HG02943 (cell line): Measurements from ENCODE around the gene GLG1.
"Not testable (repeated sequence)": the region's sequence is repeated elsewhere in the genome, so short reads cannot be mapped to it uniquely, and the experiment has no call there.

Experiments used
- ATAC-seq: cut with Tn5 transposase; IDR thresholded peaks from one replicate; pipeline ENCODE4 v1.9.1; 2021; ENCODE audit warnings: mild to moderate bottlenecking, low read depth, moderate library complexity; ENCODE audit not compliant: unreplicated experiment

GLG1 gene

DNA sequence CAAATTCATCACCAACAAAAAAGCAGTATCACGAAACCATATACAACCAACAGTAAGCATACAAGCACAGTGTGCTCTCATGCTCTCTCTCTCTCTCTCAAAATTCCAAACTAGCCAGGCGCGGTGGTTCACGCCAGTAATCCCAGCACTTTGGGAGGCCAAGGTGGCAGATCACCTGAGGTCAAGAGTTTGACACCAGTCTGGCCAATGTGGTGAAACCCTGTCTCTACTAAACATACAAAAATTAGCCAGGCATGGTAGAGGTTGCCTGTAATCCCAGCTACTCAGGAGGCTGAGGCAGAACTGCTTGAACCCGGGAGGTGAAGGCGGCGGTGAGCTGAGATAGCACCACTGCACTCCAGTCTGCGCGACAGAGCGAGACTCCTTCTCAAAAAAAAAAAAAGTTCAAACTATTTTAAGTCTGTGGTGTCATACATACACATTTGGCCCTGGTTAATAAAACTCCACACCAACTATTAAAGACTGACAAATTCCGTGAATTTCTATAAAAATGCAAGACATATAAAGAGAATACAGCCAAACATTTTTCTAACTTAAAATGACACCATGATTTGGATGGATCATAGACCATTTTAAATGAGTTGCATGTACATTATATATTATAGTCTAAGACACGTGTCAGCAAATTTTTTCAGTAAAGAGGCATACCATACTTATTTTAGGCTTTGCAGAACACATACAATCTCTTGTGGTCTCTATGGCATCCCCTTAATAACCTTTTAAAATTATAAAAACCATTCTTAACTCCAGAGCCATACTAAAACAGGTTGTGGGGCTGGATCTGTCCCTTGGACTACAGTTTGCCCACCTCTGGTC is 30.9 kb downstream of the GLG1 start:
- ATAC-seq, result no peak

DNA sequence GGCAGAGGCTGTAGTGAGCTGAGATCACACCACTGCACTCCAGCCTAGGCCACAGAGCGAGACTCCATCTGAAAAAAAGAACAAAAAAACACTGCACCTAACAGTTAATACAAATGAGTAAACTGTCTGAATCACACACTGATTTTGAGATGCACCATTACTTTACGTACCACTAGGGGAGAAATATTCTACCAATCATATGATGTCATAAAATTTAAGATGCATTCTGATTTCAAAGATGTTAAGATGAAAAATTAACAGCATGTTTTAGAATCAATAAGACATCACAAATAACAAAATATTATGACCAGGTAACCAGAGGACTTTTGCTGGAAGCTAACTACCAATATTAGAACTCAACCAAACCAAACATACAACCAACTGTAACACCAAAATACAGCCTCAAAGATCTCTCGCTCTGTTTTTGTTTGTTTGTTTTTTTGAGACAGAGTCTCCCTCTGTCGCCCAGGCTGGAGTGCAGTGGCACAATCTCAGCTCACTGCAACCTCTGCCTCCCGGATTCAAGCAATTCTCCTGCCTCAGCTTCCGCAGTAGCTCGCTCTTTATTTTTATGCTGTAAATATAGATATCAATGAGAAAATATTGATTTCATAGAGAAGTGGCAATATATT is 31.6 kb downstream of the GLG1 start:
- ATAC-seq, result no peak

DNA sequence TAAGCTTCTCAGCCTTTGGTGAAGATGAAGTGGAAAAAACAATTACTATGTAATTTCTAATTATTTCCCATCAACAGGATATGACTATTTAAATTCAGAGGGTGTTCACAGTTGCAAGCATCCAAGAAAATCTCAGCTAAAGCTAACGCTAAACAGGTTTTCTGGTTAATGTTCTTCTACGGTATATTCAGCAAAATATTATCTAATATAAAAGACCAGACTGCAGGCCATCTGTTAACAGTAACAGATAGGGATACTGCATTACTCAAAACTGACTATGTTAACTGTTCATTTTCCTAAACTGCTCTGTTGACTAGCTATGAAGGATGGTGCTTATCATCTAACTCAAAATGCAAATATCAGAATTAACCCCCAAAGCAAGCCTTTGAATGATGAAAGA is 32.8 kb downstream of the GLG1 start:
- no peak for ATAC-seq

DNA sequence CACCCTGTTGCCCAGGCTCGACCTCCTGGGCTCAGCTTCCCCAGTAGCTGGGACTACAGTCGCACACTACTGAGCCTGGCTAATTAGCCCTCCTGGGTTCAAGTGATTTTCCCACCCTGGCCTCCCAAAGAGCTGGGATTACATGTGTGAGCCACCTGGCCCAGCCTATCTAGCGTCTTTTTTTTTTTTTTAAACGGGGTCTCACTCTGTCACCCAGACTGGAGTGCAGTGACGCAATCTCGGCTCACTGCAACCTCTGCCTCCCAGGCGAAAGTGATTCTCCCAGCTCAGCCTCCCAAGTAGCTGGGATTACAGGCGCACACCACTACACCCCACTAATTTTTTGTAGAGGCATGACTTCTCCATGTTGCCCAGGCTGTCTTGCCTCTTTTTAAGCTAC is 33.3 kb downstream of the GLG1 start:
- no peak for ATAC-seq

DNA sequence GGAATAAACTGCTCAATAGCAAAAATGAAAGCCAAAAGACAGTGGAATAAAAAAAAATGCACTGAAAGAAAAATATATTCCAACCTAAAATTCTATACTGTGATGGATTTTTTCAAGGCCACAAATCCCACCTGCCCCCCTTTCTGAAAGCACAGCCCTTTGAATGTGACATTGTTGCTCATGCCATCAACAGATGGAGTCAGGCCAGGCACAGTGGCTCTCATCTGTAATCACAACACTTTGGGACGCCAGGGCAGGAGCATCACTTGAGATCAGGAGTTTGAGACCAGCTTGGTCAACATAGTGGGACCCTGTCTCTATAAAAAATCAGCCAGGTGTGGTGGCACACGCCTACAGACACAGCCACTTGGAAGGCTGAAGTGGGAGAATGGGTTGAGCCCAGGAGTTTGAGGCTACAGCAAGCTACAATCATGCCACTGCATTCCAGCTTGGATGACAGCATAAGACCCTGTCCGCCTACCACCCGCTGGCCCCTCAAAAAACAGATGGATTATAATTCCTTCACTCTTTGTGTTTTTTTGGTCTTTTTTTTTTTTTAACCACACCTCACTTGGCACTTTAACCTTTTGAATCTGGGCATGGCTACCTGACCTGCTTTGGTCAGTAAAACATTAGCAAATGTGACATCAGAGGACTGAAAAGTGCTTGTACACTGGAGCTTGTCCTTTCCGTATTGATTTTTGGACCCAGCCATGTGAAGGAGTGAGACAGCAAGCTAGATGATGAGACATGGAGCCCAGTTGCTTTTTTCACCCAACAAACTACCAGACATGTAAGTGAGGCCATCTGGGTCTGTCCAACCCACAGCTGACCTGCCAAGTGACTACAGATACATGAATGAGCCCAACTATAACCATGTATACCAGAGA is 36.3 kb downstream of the GLG1 start:
- ATAC-seq, result no peak

DNA sequence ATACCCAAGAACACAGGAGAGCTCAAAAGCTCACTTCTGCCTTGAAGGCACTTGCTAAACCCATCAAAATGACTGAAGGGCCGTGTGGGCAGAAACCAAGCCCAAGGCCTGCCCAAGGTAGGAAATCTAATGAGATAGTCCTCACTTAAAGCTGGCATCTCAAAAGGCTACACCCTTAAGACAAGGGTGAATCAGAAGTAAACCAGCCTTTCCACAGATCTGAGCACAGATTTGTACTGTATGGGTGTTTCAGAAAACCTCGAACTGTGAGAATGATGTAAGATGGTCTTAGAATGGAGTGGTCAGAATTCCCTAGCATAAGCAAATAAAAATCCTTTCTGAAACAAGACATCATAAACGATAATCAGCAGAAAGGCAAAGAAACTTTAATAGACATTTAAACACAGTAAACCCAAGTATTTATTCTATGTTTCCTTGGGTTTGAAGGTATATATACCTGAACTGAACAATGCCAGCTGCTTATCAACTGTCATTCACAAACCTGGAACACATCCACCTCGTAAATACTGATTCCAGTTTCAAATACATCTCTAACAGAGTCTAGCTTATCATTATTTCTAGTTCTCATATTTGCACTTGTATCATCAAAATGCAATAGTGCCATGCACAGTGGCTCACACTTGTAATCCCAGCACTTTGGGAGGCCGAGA is 37.8 kb downstream of the GLG1 start:
- no peak for ATAC-seq

DNA sequence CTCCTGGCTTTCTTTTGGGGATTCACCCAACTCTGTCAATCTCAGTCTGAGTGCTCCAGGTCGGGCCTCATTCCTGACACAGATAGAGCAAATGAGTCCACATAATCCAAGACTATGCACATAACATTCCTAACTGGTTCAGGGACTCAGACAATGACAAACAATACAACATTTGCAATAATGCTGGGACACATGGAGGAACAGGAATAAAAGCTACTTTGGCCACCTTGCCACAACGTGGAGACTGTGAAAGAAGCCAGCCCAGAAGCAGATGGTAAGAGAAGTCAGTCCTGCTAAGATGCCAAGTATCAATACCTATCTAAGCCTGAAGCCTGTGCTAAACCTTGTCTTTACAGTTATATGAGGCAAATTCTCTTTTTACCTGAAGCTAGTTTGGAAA is 39.0 kb downstream of the GLG1 start:
- no peak for ATAC-seq

DNA sequence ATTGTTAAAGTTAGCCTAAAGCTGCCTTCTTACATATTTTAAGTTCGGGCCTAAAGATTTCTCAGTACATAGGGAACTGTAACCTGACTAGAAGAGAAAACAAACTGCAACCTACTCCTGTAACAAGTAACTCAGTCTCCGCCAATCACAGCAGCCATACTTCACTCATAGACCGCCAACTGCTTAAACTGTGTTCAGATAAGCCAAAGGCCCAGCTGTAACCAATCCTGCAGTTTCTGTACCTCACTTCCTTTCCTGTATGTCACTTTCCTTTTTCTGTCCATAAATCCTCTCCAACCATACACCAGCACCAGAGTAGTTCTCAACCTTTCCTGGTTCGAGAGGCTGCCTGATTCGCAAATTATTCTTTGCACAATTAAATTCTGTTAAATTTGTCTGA is 41.5 kb downstream of the GLG1 start:
- ATAC-seq, result no peak

DNA sequence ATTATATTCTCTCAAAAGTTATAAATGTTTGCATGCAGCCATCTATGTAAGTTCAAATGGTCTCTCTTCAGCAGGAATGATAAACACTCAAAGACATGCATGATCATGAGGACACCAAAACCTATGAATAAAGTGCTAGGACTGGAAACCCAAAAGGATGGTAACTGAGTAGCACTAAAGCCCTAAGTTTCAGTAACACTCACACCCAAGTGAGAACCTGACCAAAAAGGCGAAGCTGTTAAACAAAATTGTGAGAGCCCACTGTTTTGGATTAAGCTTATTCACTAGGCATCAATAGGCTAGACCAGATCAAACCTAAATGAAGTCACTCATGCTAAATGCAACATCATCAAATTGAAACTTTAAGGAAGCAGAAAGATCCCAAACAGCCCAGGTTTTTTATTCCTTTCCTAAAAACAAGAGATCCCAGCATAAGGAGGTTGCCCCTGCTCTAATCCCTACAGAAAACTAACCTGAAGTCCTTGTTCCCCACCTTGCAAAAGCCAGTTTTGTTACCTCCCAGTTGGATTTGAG is 42.4 kb downstream of the GLG1 start:
- no peak for ATAC-seq

DNA sequence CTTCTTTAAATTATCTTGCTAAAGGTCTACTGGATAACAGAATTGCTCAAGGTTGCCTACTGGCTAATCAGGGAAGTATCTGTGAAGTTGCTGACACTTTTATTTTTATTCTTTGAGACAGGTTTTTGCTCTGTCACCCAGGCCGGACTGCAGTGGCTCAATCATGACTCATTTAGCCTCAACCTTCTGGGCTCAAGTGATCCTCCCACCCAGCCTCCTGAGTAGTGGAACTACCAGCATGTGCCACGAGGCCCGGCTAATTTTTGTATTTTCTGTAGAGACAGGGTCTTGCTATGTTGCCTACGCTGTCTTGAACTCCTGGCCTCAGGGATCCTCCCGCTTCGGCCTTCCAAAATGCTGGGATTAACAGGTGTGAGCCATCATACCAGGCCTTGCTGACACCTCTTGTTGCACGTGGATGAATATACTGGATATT is 43.1 kb downstream of the GLG1 start:
- no peak for ATAC-seq

DNA sequence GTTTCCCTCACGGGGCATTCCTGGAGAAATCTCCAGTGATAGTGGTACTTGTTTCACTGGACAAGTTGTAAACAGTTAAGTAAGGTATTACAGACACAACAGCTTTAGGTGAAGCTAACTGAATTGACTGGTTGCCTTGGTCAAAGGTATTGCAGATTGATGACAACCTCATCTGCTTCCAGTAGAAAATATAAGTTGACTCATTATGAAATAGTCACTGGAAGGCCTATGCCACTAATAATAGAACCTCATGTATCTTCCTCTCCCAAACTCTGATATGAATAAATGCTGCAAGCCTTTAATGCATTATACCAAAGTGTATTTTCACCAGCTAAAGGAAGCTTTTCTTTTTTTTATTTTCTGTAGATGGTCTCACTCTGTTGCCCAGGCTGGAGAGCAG is 44.8 kb downstream of the GLG1 start:
- ATAC-seq, result no peak

DNA sequence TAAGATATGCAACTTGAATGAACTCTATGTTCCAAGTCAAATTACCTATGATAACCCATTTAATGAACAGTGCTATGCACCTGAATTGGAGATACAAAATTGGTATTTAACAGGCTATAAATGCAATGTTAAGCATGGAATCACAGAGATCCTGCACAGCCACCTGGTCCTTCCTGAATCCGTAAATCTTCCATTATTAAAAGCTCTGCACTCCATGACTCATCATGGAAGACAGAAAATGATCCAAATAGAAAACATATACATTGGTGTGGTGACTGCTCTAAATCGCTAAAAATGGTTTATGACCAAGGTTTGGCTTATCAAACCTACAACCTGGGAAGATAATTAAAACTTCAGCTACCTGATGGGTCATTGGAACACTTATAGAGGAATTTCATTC is 45.3 kb downstream of the GLG1 start:
- ATAC-seq, result no peak

DNA sequence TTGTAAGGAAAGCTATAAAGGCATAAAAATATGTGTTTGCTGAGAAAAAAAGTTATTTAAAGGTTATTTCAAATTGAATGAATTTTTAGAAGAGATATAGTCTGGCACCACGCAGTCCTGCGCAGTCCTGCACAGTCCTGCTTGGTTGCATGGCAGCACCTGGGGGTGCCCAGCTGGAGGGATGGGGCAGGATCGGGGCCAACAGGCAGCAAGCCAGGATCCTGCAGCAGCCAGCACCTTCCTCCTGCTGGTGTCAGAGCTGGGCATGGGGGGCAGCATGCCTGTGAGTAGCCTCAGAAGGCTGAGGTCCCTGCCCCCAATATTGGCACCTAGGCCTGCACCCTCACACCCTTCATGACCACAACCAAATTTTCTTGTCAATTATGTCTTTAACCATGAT is 46.0 kb downstream of the GLG1 start:
- ATAC-seq, result no peak

DNA sequence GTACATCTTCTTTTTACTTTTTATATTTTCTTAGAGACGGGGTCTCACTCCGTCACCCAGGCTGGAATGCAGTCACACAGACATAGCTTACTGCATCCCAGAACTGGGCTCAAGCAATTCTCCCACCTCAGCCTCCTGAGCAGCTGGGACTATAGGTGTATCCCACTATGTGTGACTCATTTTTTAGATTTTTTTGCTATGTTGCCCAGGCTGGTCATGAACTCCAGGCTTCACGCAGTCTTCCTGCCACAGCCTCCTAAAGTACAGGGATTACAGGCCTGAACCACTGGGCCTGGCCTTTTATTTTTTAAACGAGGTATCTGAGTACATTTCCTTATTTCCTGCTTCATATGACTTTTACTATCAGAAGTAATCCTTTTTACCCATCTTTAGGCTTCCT is 48.0 kb downstream of the GLG1 start:
- no peak for ATAC-seq

DNA sequence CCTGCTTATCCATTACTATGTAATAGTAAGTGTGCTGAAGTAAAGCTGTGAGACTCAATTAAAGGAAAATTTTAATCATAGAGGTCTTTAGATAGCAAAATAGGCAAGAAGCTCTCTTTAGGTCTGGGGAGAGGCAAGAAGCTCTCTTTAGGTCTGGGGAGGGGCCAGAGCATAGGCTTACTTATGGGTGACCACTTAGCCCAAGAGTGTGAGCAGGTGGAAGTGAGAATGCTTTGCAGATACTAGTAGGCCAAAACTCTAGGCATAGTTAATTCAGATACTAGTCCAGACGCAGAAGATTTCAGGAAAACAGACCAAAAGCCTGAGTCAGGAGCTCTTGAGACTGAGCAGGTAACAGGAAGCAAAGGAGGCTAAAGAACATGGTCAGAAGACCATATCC is 49.6 kb downstream of the GLG1 start:
- no peak for ATAC-seq

DNA sequence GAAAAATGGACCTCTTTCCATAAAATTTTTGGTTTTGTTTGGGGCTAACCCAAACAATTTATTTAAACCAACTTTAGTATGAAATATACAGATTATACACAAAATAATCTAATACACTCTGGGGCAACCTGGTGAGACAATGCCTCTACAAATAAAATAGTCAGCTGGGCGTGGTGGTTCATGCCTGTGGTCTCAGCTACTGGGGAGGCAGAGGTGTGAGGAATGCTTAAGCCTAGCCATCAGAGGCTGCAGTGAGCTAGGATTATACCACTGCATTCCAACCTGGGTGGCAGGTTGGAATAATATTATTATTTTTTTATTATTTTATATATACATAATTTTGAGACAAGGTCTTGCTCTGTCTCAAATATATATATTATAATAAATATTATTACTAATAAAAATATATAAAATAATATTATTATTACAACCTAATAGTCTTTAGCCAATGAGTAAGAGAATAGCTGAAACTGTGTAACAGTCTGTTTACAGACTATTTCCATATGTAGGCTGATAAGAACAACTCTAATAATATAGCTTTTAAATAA is 50.5 kb downstream of the GLG1 start:
- ATAC-seq, result no peak

DNA sequence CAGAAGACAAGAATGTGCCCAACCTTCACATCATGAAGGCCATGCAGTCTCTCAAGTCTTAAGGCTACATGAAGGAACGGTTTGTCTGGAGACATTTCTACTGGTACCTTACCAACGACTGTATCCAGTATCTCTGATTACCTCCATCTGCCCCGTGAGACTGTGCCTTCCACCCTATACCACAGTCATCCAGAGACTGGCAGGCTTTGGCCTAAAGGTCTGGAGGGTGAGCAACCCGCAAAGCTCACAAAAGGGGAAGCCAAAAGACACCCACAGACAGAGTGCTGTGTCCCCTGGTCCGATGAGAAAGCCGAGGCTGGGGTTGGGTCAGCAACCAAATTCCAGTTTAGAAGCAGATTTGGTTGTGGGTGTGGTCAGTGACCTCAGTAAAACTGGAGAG is 54.6 kb downstream of the GLG1 start:
- not testable (repeated sequence) for ATAC-seq

DNA sequence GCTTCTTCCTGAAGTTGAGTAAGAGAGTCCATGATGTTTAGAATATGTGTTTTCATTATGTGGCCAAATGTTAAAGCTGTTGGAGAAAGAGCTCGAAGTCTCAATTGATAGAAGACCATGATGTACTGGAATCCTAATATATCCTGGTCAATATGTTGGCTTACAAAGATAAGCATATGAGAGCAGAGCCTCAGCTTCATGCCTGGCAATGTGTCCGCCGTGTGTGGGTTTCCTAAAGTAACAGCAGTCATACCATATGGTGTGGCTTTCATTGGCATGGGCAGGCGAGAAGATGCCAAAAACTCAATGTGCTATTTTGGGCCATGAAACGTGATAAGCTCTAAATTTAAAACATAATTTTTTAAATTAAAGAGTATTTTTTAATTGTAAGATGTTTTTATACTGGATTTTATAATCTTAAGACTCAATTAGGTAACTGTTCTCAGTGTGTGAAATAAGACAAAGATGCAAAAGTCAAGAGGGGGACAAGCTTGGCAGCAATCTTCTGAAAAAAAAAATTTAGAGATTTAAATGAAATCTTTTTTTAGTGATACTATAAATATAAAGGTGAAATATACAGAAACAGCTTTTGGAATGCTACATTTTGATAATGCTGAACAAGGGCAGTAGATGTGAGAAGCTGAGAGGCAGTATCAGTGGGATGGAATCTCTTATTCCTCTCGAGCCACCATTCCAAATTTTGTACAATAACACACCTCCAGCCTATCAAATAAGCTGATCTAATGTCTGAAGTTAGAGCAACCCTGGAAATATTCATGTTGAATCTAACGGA is 56.5 kb downstream of the GLG1 start:
- ATAC-seq, result not testable (repeated sequence)

DNA sequence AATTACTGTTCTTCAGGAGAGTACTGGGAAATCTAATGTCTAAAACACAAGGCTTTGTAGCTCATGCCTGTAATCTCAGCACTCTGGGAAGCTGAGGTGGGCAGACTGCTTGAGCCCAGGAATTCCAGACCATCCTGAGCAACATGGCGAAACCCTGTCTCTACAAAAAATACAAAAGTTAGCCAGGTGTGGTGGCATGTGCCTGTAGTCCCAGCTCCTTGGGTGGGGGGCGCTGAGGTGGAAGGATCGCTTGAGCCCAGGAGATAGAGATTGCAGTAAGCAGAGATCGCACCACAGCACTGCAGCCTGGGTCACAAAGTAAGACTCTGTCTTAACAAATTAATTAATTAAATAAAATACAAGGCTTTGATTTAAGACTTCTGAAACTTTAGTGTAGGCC is 60.8 kb downstream of the GLG1 start:
- ATAC-seq, result not testable (repeated sequence)
